Liver (tissue), 9 donors: ENCODE data around the gene FOXO3. TPM values are rescaled to one million over a fixed set of nuclear protein-coding genes. Genes with fewer than 3 reads are reported as not detected.

Source experiments
- DNase-seq: peaks from one replicate; pipeline ENCODE4 v3.0.0-alpha.2; 2017; ENCODE audit warnings: low spot score
- H3K27ac ChIP-seq, 2 donors: one replicate each; pipeline ENCODE4 v1.7.0; 2013; ENCODE audit warnings: inconsistent platforms in 2 of 2, low read length in 2 of 2, control low read depth in 1 of 2, low read depth in 1 of 2, mild to moderate bottlenecking in 1 of 2
- H3K27me3 ChIP-seq, 4 donors: one replicate each; pipeline versions ENCODE4 v1.6.1 to v1.7.0; 2013; ENCODE audit warnings: low read length in 3 of 4, inconsistent platforms in 1 of 4, mild to moderate bottlenecking in 1 of 4, moderate library complexity in 1 of 4; ENCODE audit not compliant: control insufficient read depth in 4 of 4, insufficient read depth in 4 of 4
- H3K36me3 ChIP-seq, 4 donors: one replicate each; pipeline versions ENCODE4 v1.6.1 to v1.7.0; 2013; ENCODE audit warnings: low read length in 3 of 4, mild to moderate bottlenecking in 3 of 4, low read depth in 1 of 4, moderate library complexity in 1 of 4; ENCODE audit not compliant: control insufficient read depth in 4 of 4, insufficient read depth in 3 of 4
- H3K4me1 ChIP-seq, 4 donors: one replicate each; pipeline versions ENCODE4 v1.6.1 to v1.7.0; 2013; ENCODE audit warnings: low read length in 3 of 4, mild to moderate bottlenecking in 3 of 4, moderate library complexity in 1 of 4; ENCODE audit not compliant: control insufficient read depth in 4 of 4, insufficient read depth in 4 of 4
- H3K4me3 ChIP-seq, 3 donors: one replicate each; pipeline versions ENCODE4 v1.6.1 to v1.7.0; 2013; ENCODE audit warnings: low read length in 3 of 3, control low read depth in 1 of 3, low read depth in 1 of 3, mild to moderate bottlenecking in 1 of 3
- H3K9ac ChIP-seq, 2 donors: one replicate each; pipeline ENCODE4 v1.7.0; 2013; ENCODE audit warnings: low read length in 2 of 2, mild to moderate bottlenecking in 2 of 2, moderate library complexity in 2 of 2, control low read depth in 1 of 2, low read depth in 1 of 2
- H3K9me3 ChIP-seq, 4 donors: one replicate each; pipeline versions ENCODE4 v1.6.1 to v1.7.0; 2013; ENCODE audit warnings: low read length in 3 of 4; ENCODE audit not compliant: control insufficient read depth in 4 of 4
- CTCF ChIP-seq: fragments of 150-350 bp; IDR thresholded peaks from 2 replicates; pipeline ENCODE4 v1.5.1; 2017; ENCODE audit warnings: improper control_type of control experiment, low read depth, low read length; ENCODE audit not compliant: missing input control
- EGR1 ChIP-seq, 2 donors: IDR thresholded peaks; 2 replicates each; pipeline ENCODE4 v1.6.1; 2016 to 2018; ENCODE audit warnings: antibody characterized with exemption in 2 of 2, low read depth in 2 of 2
- FOXA1 ChIP-seq: IDR thresholded peaks from 2 replicates; pipeline ENCODE4 v1.6.1; 2016; ENCODE audit warnings: antibody characterized with exemption
- FOXA2 ChIP-seq: IDR thresholded peaks from 2 replicates; pipeline ENCODE4 v1.6.1; 2016; ENCODE audit warnings: antibody characterized with exemption
- GABPA ChIP-seq, 2 donors: IDR thresholded peaks in 1 of 2; conservative IDR thresholded peaks in 1 of 2; 2 replicates each; pipeline ENCODE4 v1.6.1; 2016; ENCODE audit warnings: antibody characterized with exemption in 2 of 2, mild to moderate bottlenecking in 1 of 2, moderate library complexity in 1 of 2
- HNF4A ChIP-seq, 2 donors: conservative IDR thresholded peaks; 2 replicates each; pipeline ENCODE4 v1.6.1; 2016; ENCODE audit warnings: antibody characterized with exemption in 2 of 2, mild to moderate bottlenecking in 2 of 2
- HNF4G ChIP-seq: IDR thresholded peaks from 2 replicates; pipeline ENCODE4 v1.6.1; 2016; ENCODE audit warnings: antibody characterized with exemption
- JUND ChIP-seq, 2 donors: IDR thresholded peaks; 2 replicates each; pipeline ENCODE4 v1.6.1; 2016; ENCODE audit warnings: antibody characterized with exemption in 2 of 2
- MAX ChIP-seq: IDR thresholded peaks from 2 replicates; pipeline ENCODE4 v1.6.1; 2016; ENCODE audit warnings: antibody characterized with exemption
- NR2F2 ChIP-seq: IDR thresholded peaks from 2 replicates; pipeline ENCODE4 v1.6.1; 2016; ENCODE audit warnings: antibody characterized with exemption
- RAD21 ChIP-seq, 2 donors: IDR thresholded peaks; 2 replicates each; pipeline ENCODE4 v1.6.1; 2016; ENCODE audit warnings: antibody characterized with exemption in 2 of 2, mild to moderate bottlenecking in 2 of 2
- RXRA ChIP-seq, 2 donors: IDR thresholded peaks; 2 replicates each; pipeline ENCODE4 v1.6.1; 2017 to 2018; ENCODE audit warnings: antibody characterized with exemption in 2 of 2, mild to moderate bottlenecking in 1 of 2
- SP1 ChIP-seq: IDR thresholded peaks from 2 replicates; pipeline ENCODE4 v1.6.1; 2018; ENCODE audit warnings: antibody characterized with exemption, mild to moderate bottlenecking
- TAF1 ChIP-seq: conservative IDR thresholded peaks from 2 replicates; pipeline ENCODE4 v1.6.1; 2016; ENCODE audit warnings: antibody characterized with exemption, mild to moderate bottlenecking
- YY1 ChIP-seq: IDR thresholded peaks from 2 replicates; pipeline ENCODE4 v1.6.1; 2016; ENCODE audit warnings: antibody characterized with exemption, mild to moderate bottlenecking
- ZBTB33 ChIP-seq: IDR thresholded peaks from 2 replicates; pipeline ENCODE4 v1.6.1; 2016; ENCODE audit warnings: antibody characterized with exemption
- WGBS: extraction: QIAGEN DNeasy Blood & Tissue Kit; methylation state at CpG from one replicate; pipeline ENCODE4 v1.1.7; 2013; 5-methylcytosine and 5-hydroxymethylcytosine counted together
- polyA plus RNA-seq, 2 donors: library from polyadenylated mRNA; stranded (reverse) in 1 of 2; unstranded in 1 of 2; fragments of 200-250 nt in 1 of 2; fragments of >200 nt in 1 of 2; fragmentation: Nextera tagmentation in 1 of 2; extraction: Ambion mirVana in 1 of 2; gene quantifications; one replicate each; pipeline versions ENCODE4 v1.2.1 to v1.2.3, GENCODE V29; 2013 to 2015
- total RNA-seq, 2 donors: library from RNA; depleted of rRNA; stranded (reverse); fragments of >200 nt; gene quantifications; one replicate each; pipeline ENCODE4 v1.2.3, GENCODE V29; 2014
- TF ChIP-seq, protein P1 (sequence below): IDR thresholded peaks from 2 replicates; pipeline ENCODE4 v1.6.1; 2016; ENCODE audit warnings: antibody characterized with exemption
- TF ChIP-seq, protein P2 (sequence below): IDR thresholded peaks from 2 replicates; pipeline ENCODE4 v1.6.1; 2016; ENCODE audit warnings: antibody characterized with exemption, mild to moderate bottlenecking
- donor health status: healthy.
- donor health status: healthy.
- donor health status: healthy.
- donor health status: healthy.
- donor health status: healthy.

FOXO3 gene
- total and polyA plus RNA-seq, 4 donors = 6.0 to 72.2 (median 17.3) TPM

DNA sequence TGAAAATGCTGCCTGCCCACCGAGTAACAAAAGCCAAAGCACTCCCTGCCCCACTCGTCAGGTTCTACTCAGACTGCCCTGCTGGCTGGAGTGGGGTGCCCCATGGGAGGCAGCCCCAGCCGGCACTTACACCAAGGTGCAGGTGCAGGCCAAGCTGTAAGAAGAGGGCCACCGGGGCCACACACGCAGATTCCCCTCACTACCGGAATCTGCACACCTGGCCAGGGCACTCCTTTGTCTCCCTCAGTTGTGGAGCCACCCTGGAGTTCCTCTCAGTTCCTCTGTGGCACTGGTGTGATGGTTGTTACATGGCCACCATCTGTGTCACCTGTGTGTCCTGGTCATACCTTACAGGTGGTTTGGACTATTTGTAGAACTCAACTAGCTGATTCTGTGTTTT lies 112.4 kb downstream of the FOXO3 start:
- Histone ChIP-seq H3K4me1 (peaks cover 9 to 31% (median 27%) of the 10 kb centered on the region in 4 donors), H3K36me3 (peaks cover 0 to 3% (median 1%) of the 10 kb centered on the region in 4 donors), H3K4me3 (no peak overlapping the region), H3K9ac (no peak overlapping the region), H3K27ac (no peak overlapping the region), H3K9me3 (no peaks in the 10 kb centered on the region), H3K27me3 (no peaks in the 10 kb centered on the region)
- TF ChIP-seq RXRA (IDR thresholded peaks at IDR 0.05) (no peak), FOXA1 (no peak), NR2F2 (no peak), YY1 (no peak), HNF4A (conservative IDR thresholded peaks at IDR 0.05) (no peak), MAX (no peak), TAF1 (no peak), RAD21 (IDR thresholded peaks at IDR 0.05) (no peak), FOXA2 (no peak), GABPA (IDR thresholded peaks at IDR 0.05 in 1 of 2, conservative IDR thresholded peaks at IDR 0.05 in 1 of 2) (no peak), SP1 (no peak), HNF4G (no peak)
- TF ChIP-seq, protein P1, sequence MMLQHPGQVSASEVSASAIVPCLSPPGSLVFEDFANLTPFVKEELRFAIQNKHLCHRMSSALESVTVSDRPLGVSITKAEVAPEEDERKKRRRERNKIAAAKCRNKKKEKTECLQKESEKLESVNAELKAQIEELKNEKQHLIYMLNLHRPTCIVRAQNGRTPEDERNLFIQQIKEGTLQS = no peak
- WGBS = 90% methylated on average over 6 of the region's 6 CpGs
- DNase-seq = no peak

DNA sequence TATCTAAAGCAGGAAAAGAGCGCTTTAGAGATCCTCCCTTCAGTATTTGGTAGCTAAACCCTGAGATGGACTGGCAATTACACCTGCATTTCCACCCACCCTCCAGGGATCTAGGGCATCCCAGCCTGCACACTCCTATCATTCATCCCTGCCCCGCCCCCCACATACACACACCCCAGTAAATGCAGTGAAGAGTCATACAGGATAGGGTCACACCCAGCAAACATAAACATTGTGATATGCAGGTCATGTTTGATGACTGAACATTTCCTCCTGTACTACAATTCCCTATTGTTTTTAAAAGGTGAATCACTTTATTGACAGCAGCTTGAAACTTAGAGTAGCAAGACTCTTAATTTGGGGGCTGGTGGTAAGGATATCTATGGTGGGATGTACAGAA lies 112.9 kb downstream of the FOXO3 start:
- DNase-seq = no peak
- H3K9ac ChIP-seq = no peak overlapping the region
- TF ChIP-seq, protein P2, sequence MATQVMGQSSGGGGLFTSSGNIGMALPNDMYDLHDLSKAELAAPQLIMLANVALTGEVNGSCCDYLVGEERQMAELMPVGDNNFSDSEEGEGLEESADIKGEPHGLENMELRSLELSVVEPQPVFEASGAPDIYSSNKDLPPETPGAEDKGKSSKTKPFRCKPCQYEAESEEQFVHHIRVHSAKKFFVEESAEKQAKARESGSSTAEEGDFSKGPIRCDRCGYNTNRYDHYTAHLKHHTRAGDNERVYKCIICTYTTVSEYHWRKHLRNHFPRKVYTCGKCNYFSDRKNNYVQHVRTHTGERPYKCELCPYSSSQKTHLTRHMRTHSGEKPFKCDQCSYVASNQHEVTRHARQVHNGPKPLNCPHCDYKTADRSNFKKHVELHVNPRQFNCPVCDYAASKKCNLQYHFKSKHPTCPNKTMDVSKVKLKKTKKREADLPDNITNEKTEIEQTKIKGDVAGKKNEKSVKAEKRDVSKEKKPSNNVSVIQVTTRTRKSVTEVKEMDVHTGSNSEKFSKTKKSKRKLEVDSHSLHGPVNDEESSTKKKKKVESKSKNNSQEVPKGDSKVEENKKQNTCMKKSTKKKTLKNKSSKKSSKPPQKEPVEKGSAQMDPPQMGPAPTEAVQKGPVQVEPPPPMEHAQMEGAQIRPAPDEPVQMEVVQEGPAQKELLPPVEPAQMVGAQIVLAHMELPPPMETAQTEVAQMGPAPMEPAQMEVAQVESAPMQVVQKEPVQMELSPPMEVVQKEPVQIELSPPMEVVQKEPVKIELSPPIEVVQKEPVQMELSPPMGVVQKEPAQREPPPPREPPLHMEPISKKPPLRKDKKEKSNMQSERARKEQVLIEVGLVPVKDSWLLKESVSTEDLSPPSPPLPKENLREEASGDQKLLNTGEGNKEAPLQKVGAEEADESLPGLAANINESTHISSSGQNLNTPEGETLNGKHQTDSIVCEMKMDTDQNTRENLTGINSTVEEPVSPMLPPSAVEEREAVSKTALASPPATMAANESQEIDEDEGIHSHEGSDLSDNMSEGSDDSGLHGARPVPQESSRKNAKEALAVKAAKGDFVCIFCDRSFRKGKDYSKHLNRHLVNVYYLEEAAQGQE = no peak
- TF ChIP-seq YY1 (no peak), RAD21 (IDR thresholded peaks at IDR 0.05) (no peak), FOXA1 (no peak), HNF4G (no peak), NR2F2 (no peak), SP1 (no peak), EGR1 (IDR thresholded peaks at IDR 0.05; ENCODE audit: low read depth in 2 of 2) (no peak), GABPA (IDR thresholded peaks at IDR 0.05 in 1 of 2, conservative IDR thresholded peaks at IDR 0.05 in 1 of 2) (no peak), TAF1 (no peak), HNF4A (conservative IDR thresholded peaks at IDR 0.05) (no peak), MAX (no peak), JUND (IDR thresholded peaks at IDR 0.05) (no peak), RXRA (IDR thresholded peaks at IDR 0.05) (no peak), FOXA2 (no peak), CTCF (no peak), ZBTB33 (no peak)
- TF ChIP-seq, protein P1 = no peak
- no peaks in the 10 kb centered on the region for H3K27me3 ChIP-seq
- WGBS = 51% methylated on average over 2 of the region's 2 CpGs
- no peaks in the 10 kb centered on the region for H3K9me3 ChIP-seq
- no peak overlapping the region for H3K4me3 ChIP-seq
- peaks cover 0 to 3% (median 0%) of the 10 kb centered on the region in 4 donors for H3K36me3 ChIP-seq
- no peak overlapping the region for H3K27ac ChIP-seq
- peaks cover 9 to 32% (median 30%) of the 10 kb centered on the region in 4 donors for H3K4me1 ChIP-seq
